ENCODE results near the gene FGF11.

DNA sequence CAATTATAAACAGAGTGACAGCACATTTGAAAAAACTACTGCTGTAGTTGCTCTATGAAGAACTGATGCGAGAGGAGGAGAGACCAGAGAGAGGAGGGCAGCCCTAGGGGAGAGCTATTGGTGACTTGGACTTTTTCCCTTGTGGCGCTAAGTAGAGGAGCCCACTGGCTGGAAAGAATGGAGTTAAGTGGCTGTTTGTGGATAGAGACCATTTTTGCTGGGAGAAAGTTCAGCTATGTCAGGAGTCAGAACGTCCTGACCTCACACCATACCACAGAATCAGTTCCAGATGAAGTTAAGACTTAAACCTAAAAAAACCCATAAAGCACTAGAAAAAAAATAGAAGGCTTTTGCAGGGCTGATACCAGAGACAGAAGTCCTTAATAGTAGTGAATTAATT, 46.9 kb downstream of the FGF11 start:
- TF ChIP-seq, protein P1, sequence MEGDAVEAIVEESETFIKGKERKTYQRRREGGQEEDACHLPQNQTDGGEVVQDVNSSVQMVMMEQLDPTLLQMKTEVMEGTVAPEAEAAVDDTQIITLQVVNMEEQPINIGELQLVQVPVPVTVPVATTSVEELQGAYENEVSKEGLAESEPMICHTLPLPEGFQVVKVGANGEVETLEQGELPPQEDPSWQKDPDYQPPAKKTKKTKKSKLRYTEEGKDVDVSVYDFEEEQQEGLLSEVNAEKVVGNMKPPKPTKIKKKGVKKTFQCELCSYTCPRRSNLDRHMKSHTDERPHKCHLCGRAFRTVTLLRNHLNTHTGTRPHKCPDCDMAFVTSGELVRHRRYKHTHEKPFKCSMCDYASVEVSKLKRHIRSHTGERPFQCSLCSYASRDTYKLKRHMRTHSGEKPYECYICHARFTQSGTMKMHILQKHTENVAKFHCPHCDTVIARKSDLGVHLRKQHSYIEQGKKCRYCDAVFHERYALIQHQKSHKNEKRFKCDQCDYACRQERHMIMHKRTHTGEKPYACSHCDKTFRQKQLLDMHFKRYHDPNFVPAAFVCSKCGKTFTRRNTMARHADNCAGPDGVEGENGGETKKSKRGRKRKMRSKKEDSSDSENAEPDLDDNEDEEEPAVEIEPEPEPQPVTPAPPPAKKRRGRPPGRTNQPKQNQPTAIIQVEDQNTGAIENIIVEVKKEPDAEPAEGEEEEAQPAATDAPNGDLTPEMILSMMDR (IDR thresholded peaks at IDR 0.05; ENCODE audit: insufficient read depth, low read length, poor library complexity, severe bottlenecking): no peak
- no peak for TF ChIP-seq EZH2phosphoT487 (conservative IDR thresholded peaks at IDR 0.05; ENCODE audit: low read length)
